K562 (cell line): ENCODE results near the gene SEPTIN2. TPM values are rescaled to one million over a fixed set of nuclear protein-coding genes. Genes with fewer than 3 reads are reported as not detected.
"Not testable (repeated sequence)": the region's sequence is repeated elsewhere in the genome, so short reads cannot be mapped to it uniquely, and the experiment has no call there.

Source experiments
- ATAC-seq: fragments of 200-7000 bp; cut with Tn5 transposase; 3 replicates; pipeline ENCODE4 v1.9.1; 2020; ENCODE audit warnings: moderate library complexity
- BruUV-seq: library from RNA; stranded (reverse); fragments of 400-500 nt; replicated peaks from 2 replicates; lab custom pipeline; 2021; lab: Mats Ljungman, UMichigan
- CTCF ChIA-PET: fragments of 300-600 bp; formaldehyde crosslinking; extraction: SDS; loops from one replicate; lab custom pipeline; 2021; ENCODE audit warnings: low intra/inter-chr PET ratio; lab: Yijun Ruan, JAX
- POLR2A ChIA-PET: fragments of 300-600, 350-650 bp; sonication (Branson Sonifier 250); formaldehyde crosslinking; extraction: SDS; loops from one replicate; lab custom pipeline; 2021; ENCODE audit warnings: antibody characterized with exemption, inconsistent platforms; lab: Yijun Ruan, JAX
- DNase-seq, 4 experiments: peaks; one replicate each; pipeline versions ENCODE4 v3.0.0 to v3.0.0-alpha.2; 2011 to 2018; ENCODE audit warnings: low spot score in 3 of 4, mixed read lengths in 3 of 4; ENCODE audit errors: extremely low read depth in 1 of 4
- FAIRE-seq: peaks from 2 replicates; lab custom pipeline; 2011; peaks lifted over from hg19 to GRCh38; lab: Jason Lieb, UNC
- H2AFZ ChIP-seq: 2 replicates; pipeline ENCODE4 v1.6.0; 2011; ENCODE audit warnings: low read depth, low read length, control low read depth, inconsistent platforms
- H3K27ac ChIP-seq: fragments of 200-600 bp; 3 replicates; pipeline ENCODE4 v1.8.0; 2011; ENCODE audit warnings: low read depth, mild to moderate bottlenecking, control low read depth, inconsistent platforms, low read length, moderate library complexity, mixed read lengths; ENCODE audit errors: extremely low read depth
- H3K27me3 ChIP-seq, 2 experiments: fragments of 300-600 bp in 1 of 2; 2 replicates in 1 of 2; 3 replicates in 1 of 2; pipeline versions ENCODE4 v1.6.0 to v1.8.0; 2011; ENCODE audit warnings: inconsistent platforms in 2 of 2, low read length in 2 of 2, mild to moderate bottlenecking in 1 of 2, mixed read lengths in 1 of 2, moderate library complexity in 1 of 2; ENCODE audit not compliant: control insufficient read depth in 2 of 2, insufficient read depth in 2 of 2
- H3K36me3 ChIP-seq: fragments of 300-600 bp; 3 replicates; pipeline ENCODE4 v1.8.0; 2011; ENCODE audit warnings: mild to moderate bottlenecking, low read length, inconsistent platforms; ENCODE audit not compliant: control insufficient read depth, insufficient read depth
- H3K4me1 ChIP-seq, 2 experiments: fragments of 200-600 bp in 1 of 2; replicated peaks in 1 of 2; 2 replicates in 1 of 2; 3 replicates in 1 of 2; pipeline versions ENCODE4 v1.5.1 to v1.8.0; 2011; ENCODE audit warnings: inconsistent platforms in 2 of 2, low read length in 2 of 2, mild to moderate bottlenecking in 1 of 2, mixed read lengths in 1 of 2, moderate library complexity in 1 of 2; ENCODE audit not compliant: control insufficient read depth in 2 of 2, insufficient read depth in 2 of 2
- H3K4me2 ChIP-seq: 2 replicates; pipeline ENCODE4 v1.6.1; 2011; ENCODE audit warnings: low read length, control low read depth, inconsistent platforms, mixed read lengths; ENCODE audit not compliant: insufficient read depth
- H3K4me3 ChIP-seq: fragments of 200-600 bp; sonication (generic), shearing (Covaris generic); 2 replicates; pipeline ENCODE4 v1.5.1; 2016; ENCODE audit warnings: control low read depth, inconsistent platforms
- H3K79me2 ChIP-seq: fragments of 200-600 bp; 3 replicates; pipeline ENCODE4 v1.8.0; 2011; ENCODE audit warnings: low read length, inconsistent platforms; ENCODE audit not compliant: control insufficient read depth, insufficient read depth
- H3K9ac ChIP-seq, 2 experiments: 2 replicates each; pipeline versions ENCODE4 v1.6.0 to v1.6.1; 2011; ENCODE audit warnings: low read depth in 2 of 2, low read length in 2 of 2, control low read depth in 1 of 2, inconsistent platforms in 1 of 2, mild to moderate bottlenecking in 1 of 2, mixed read lengths in 1 of 2; ENCODE audit not compliant: insufficient read depth in 1 of 2
- H3K9me1 ChIP-seq: one replicate; pipeline ENCODE4 v1.6.0; 2011; ENCODE audit warnings: inconsistent platforms, mild to moderate bottlenecking, low read length, moderate library complexity; ENCODE audit not compliant: control insufficient read depth, insufficient read depth
- H3K9me3 ChIP-seq: replicated peaks from 2 replicates; pipeline ENCODE4 v1.5.1; 2011; ENCODE audit warnings: low read depth, low read length, inconsistent platforms; ENCODE audit not compliant: control insufficient read depth, insufficient read depth
- H4K20me1 ChIP-seq: replicated peaks from 2 replicates; pipeline ENCODE4 v1.6.1; 2011; ENCODE audit warnings: low read length, inconsistent platforms, mixed read lengths; ENCODE audit not compliant: control insufficient read depth, insufficient read depth
- BCOR ChIP-seq: fragments of 450-650 bp; IDR thresholded peaks from 2 replicates; pipeline ENCODE4 v1.6.1; 2016
- C11orf30 ChIP-seq: fragments of 450-650 bp; IDR thresholded peaks from 2 replicates; pipeline ENCODE4 v1.6.1; 2016; ENCODE audit warnings: low read depth, mild to moderate bottlenecking
- MAFG ChIP-seq: fragments of 450-650 bp; conservative IDR thresholded peaks from 2 replicates; pipeline ENCODE4 v1.6.1; 2016; ENCODE audit warnings: missing genetic modification characterization, missing compliant biosample characterization
- MYBL2 ChIP-seq, 2 experiments: fragments of 450-650 bp in 1 of 2; sonication (generic) in 1 of 2; formaldehyde crosslinking in 1 of 2; IDR thresholded peaks; 2 replicates each; pipeline versions ENCODE4 v1.6.1 to v1.8.1; 2017 to 2022; ENCODE audit warnings: borderline replicate concordance in 1 of 2, inconsistent platforms in 1 of 2, low read depth in 1 of 2, mild to moderate bottlenecking in 1 of 2, missing genetic modification reagents in 1 of 2, moderate library complexity in 1 of 2
- XRCC3 ChIP-seq: fragments of 450-650 bp; IDR thresholded peaks from 2 replicates; pipeline ENCODE4 v1.6.1; 2017; ENCODE audit warnings: mild to moderate bottlenecking, moderate library complexity
- ZNF121 ChIP-seq: sonication (generic); formaldehyde crosslinking; conservative IDR thresholded peaks from 2 replicates; pipeline ENCODE4 v1.8.0; 2022; ENCODE audit warnings: missing genetic modification reagents
- ZNF316 ChIP-seq: fragments of 450-650 bp; IDR thresholded peaks from 2 replicates; pipeline ENCODE4 v1.6.1; 2016
- WGBS: fragments of 100-300 bp; shearing (Covaris generic); methylation state at CpG from one replicate; pipeline ENCODE4 v1.1.6; 2016; ENCODE audit warnings: low coverage, mixed read lengths; ENCODE audit not compliant: insufficient coverage; ENCODE audit errors: missing lambda C conversion rate; 5-methylcytosine and 5-hydroxymethylcytosine counted together
- in situ Hi-C: fragments of 300-500 bp; cut with MboI; formaldehyde crosslinking; loops from 4 replicates; pipeline ENCODE4 v1.15.0; 2018; ENCODE audit warnings: inconsistent platforms, mixed read lengths
- intact Hi-C: fragments of 100-400 bp; cut with micrococcal nuclease; formaldehyde crosslinking; loops from 2 replicates; pipeline ENCODE4 v1.14.2; 2022
- polyA plus RNA-seq, 8 experiments: library from polyadenylated mRNA; depleted of rRNA in 4 of 8; stranded (reverse) in 5 of 8; unstranded in 3 of 8; fragments of >200 nt; fragmentation: Nextera tagmentation in 2 of 8; fragmentation: Illumina TruSeq in 1 of 8; extraction: Ambion mirVana in 2 of 8; extraction: Trizol in 1 of 8; gene quantifications; 2 replicates each; pipeline versions ENCODE4 v1.2.1 to v1.2.3, GENCODE V29; 2011 to 2014; ENCODE audit warnings: inconsistent platforms in 1 of 8, missing spikeins in 1 of 8
- total RNA-seq, 7 experiments: library from RNA; depleted of rRNA in 6 of 7; stranded (reverse); fragments of >200 nt in 6 of 7; fragmentation: Illumina TruSeq in 2 of 7; extraction: Trizol in 2 of 7; gene quantifications; 2 replicates each; pipeline versions ENCODE4 v1.2.1 to v1.2.3, GENCODE V29; 2011 to 2021; ENCODE audit warnings: low replicate concordance in 1 of 7

SEPTIN2 gene
- total and polyA plus RNA-seq, 9 of the 15 experiments (the other 6 are each of a cell fraction or from before 2014, with no cell fraction given) = 121 to 367 (median 166) TPM

DNA sequence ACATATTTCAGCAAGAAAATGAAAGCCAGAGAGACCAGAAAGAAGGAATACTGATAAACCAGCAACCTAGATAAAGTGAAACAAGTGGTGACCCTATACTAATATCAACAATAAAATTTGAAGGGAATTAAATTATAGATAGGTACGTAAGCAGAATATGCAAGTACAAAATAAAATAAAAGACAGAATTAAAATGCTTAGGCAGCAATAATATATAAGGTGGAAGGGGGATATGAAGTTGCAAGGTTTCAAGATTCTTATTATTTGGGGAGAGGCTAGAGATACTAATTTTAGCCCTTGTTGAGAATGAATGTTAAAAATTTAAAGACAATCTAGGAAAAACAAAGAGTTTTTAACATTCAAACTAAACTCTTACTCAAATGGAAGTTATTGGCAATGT is 39.8 kb upstream of the SEPTIN2 start:
- BruUV-seq = no TSS peak
- Histone ChIP-seq H3K9me3 (no peaks in the 10 kb centered on the region), H3K36me3 (0 out of 3 replicates have a peak, but pooled peaks cover 13% of the 10 kb centered on the region), H3K27me3 (no peaks in the 10 kb centered on the region), H3K27ac (no peak overlapping the region), H3K4me2 (no peak overlapping the region), H3K9me1 (no peaks in the 10 kb centered on the region), H2AFZ (no peak overlapping the region), H4K20me1 (0 out of 2 replicates have a peak, but pooled peaks cover 3% of the 10 kb centered on the region), H3K4me3 (no peak overlapping the region), H3K9ac (no peak overlapping the region), H3K4me1 (peaks cover 11 to 19% of the 10 kb centered on the region in 2 experiments; a peak in 4 of 5 replicates), H3K79me2 (peaks cover 95% of the 10 kb centered on the region)
- ATAC-seq (no peak), DNase-seq (no peak), FAIRE-seq (no peak)
- in situ Hi-C loops (no loop called here), intact Hi-C loops (loop anchor here (5.0 kb wide), 1 partner anchor 41 kb away; the partner anchor contains the start of genes HDLBP and SEPTIN2)
- POLR2A ChIA-PET = no interaction called here
- WGBS = 92% methylated on average over 1 of the region's 1 CpG
- CTCF ChIA-PET = no interaction called here
- peak; percentile 83 for TF ChIP-seq ZNF316
- no peak for TF ChIP-seq XRCC3
- TF ChIP-seq C11orf30 = peak; percentile 69
- no peak for TF ChIP-seq MYBL2 (IDR thresholded peaks at IDR 0.05; ENCODE audit: low read depth)
- TF ChIP-seq MYBL2 (CRISPR knock-in tag; IDR thresholded peaks at IDR 0.05; ENCODE audit: borderline replicate concordance) = no peak
- peak; percentile 54; the same call in 1 of the 2 replicates for TF ChIP-seq MAFG (tag)

- H4K20me1 ChIP-seq, CTCF ChIA-PET, BruUV-seq, H2AFZ ChIP-seq, H3K4me2 ChIP-seq, H3K4me3 ChIP-seq, H3K9me1 ChIP-seq, H3K9ac ChIP-seq, H3K27ac ChIP-seq, DNase-seq, H3K27me3 ChIP-seq, ATAC-seq, FAIRE-seq, H3K9me3 ChIP-seq, in situ Hi-C loops: not testable (repeated sequence)
- WGBS = 96% methylated on average over 4 of the region's 7 CpGs
- TF ChIP-seq BCOR (peak; percentile 39; the same call in 1 of the 2 replicates), ZNF121 (CRISPR knock-in tag) (peak; percentile 49; the same call in 1 of the 2 replicates)
- H3K79me2 ChIP-seq = peaks cover 98% of the 10 kb centered on the region
- intact Hi-C loops = loop anchor here (5.0 kb wide), 1 partner anchor 39 kb away; the partner anchor contains the start of genes HDLBP and SEPTIN2
- 0 out of 3 replicates have a peak, but pooled peaks cover 13% of the 10 kb centered on the region for H3K36me3 ChIP-seq
- peaks cover 7 to 24% of the 10 kb centered on the region in 2 experiments; a peak in 4 of 5 replicates for H3K4me1 ChIP-seq
- POLR2A ChIA-PET = interaction anchor here (0.6 to 1.5 kb wide), 2 partner anchors 9 to 37 kb away, joined by 3 to 5 read pairs; no protein-coding TSS in a partner anchor
These were observed 37.4 kb upstream of the SEPTIN2 start for GRCh38 chr2:241278306-241278705.
